GM19023 (cell line): ENCODE measurements around the gene OR2Y1.
"Not testable (repeated sequence)": the region's sequence is repeated elsewhere in the genome, so short reads cannot be mapped to it uniquely, and the experiment has no call there.

Source experiments
- ATAC-seq: cut with Tn5 transposase; IDR thresholded peaks from one replicate; pipeline ENCODE4 v1.9.1; 2021; ENCODE audit warnings: mild to moderate bottlenecking, moderate library complexity; ENCODE audit not compliant: unreplicated experiment

Gene OR2Y1

GRCh38 chr5:180740953-180741352 is 1.1 kb upstream of the OR2Y1 start:
- not testable (repeated sequence) for ATAC-seq

- ATAC-seq: no peak
Measured at GRCh38 chr5:180739271-180739670, 587 bp downstream of the OR2Y1 start.

- ATAC-seq: no peak
Measured at GRCh38 chr5:180736536-180736935, 3.3 kb downstream of the OR2Y1 start.

GRCh38 chr5:180724944-180725343 is 14.9 kb downstream of the OR2Y1 start:
- no peak for ATAC-seq

- no peak for ATAC-seq
Measured at GRCh38 chr5:180723936-180724335, 15.9 kb downstream of the OR2Y1 start.

- ATAC-seq: no peak
Measured at GRCh38 chr5:180720486-180720885, 19.4 kb downstream of the OR2Y1 start.

- ATAC-seq: no peak
Measured at GRCh38 chr5:180719781-180720180, 20.1 kb downstream of the OR2Y1 start.

- ATAC-seq: no peak
Measured at GRCh38 chr5:180718810-180719453, 20.9 kb downstream of the OR2Y1 start.

GRCh38 chr5:180717989-180718388 is 21.9 kb downstream of the OR2Y1 start:
- ATAC-seq: peak; percentile 62

- ATAC-seq: no peak
Measured at GRCh38 chr5:180704362-180704761, 35.5 kb downstream of the OR2Y1 start.

GRCh38 chr5:180703912-180704311 is 35.9 kb downstream of the OR2Y1 start:
- no peak for ATAC-seq

- not testable (repeated sequence) for ATAC-seq
Measured at GRCh38 chr5:180703371-180703770, 36.5 kb downstream of the OR2Y1 start.

- not testable (repeated sequence) for ATAC-seq
Measured at GRCh38 chr5:180700440-180700839, 39.4 kb downstream of the OR2Y1 start.

- ATAC-seq: no peak
Measured at GRCh38 chr5:180699042-180699441, 40.8 kb downstream of the OR2Y1 start.

- ATAC-seq: no peak
Measured at GRCh38 chr5:180696116-180696515, 43.7 kb downstream of the OR2Y1 start.

GRCh38 chr5:180692429-180692828 is 47.4 kb downstream of the OR2Y1 start:
- no peak for ATAC-seq

- ATAC-seq: no peak
Measured at GRCh38 chr5:180691046-180691445, 48.8 kb downstream of the OR2Y1 start.

GRCh38 chr5:180690562-180690961 is 49.3 kb downstream of the OR2Y1 start:
- no peak for ATAC-seq

GRCh38 chr5:180689775-180690174 is 50.1 kb downstream of the OR2Y1 start:
- no peak for ATAC-seq
